Panc1 (cell line): ENCODE measurements around the gene SETD7.

Experiments
- POLR2AphosphoS5 ChIP-seq: IDR thresholded peaks from 2 replicates; pipeline ENCODE4 v1.6.1; 2012; ENCODE audit warnings: mild to moderate bottlenecking, low read depth, low read length, moderate library complexity
- REST ChIP-seq, 2 experiments: IDR thresholded peaks; 2 replicates each; pipeline ENCODE4 v1.6.1; 2011 to 2012; ENCODE audit warnings: low read depth in 2 of 2, control low read depth in 1 of 2, low read length in 1 of 2, mild to moderate bottlenecking in 1 of 2, moderate library complexity in 1 of 2; ENCODE audit not compliant: insufficient read depth in 1 of 2
- SIN3A ChIP-seq: IDR thresholded peaks from 2 replicates; pipeline ENCODE4 v1.6.1; 2012; ENCODE audit warnings: low read depth, mild to moderate bottlenecking, low read length, moderate library complexity, borderline replicate concordance; ENCODE audit not compliant: insufficient read depth
- TF ChIP-seq, protein P1 (sequence below): fragments of 450-650 bp; IDR thresholded peaks from 2 replicates; pipeline ENCODE4 v1.5.1; 2017; ENCODE audit warnings: mild to moderate bottlenecking

DNA sequence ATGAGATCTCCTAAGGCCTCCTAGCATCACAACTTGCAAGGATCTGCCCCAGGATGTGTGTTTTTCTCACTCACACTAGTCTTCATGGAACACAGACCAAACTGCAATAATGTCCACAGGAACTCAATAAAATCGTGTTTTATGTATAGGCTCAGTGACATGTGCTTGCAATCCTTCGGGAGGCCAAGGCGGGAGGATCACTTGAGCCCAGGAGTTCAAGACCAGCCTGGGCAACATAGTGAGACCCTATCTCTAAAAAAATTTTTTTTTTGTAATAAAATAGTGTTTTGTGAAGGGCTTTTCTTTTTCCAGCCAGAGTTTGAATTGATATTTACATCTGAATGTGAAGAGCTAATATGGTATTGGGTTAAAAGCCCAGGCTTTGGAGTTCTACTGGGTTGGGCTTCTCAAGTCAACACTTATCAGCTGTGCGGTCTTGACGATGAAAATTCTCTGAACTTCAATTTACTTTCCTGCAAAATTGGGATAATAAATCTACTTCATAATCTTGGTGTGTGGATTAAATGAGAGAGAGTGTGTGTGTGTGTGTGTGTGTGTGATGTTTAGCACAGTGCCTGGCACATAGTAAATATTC lies 38.7 kb upstream of the SETD7 start:
- TF ChIP-seq, protein P1, sequence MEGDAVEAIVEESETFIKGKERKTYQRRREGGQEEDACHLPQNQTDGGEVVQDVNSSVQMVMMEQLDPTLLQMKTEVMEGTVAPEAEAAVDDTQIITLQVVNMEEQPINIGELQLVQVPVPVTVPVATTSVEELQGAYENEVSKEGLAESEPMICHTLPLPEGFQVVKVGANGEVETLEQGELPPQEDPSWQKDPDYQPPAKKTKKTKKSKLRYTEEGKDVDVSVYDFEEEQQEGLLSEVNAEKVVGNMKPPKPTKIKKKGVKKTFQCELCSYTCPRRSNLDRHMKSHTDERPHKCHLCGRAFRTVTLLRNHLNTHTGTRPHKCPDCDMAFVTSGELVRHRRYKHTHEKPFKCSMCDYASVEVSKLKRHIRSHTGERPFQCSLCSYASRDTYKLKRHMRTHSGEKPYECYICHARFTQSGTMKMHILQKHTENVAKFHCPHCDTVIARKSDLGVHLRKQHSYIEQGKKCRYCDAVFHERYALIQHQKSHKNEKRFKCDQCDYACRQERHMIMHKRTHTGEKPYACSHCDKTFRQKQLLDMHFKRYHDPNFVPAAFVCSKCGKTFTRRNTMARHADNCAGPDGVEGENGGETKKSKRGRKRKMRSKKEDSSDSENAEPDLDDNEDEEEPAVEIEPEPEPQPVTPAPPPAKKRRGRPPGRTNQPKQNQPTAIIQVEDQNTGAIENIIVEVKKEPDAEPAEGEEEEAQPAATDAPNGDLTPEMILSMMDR, result no peak
- TF ChIP-seq POLR2AphosphoS5 (no peak), SIN3A (no peak), REST (IDR thresholded peaks at IDR 0.05; ENCODE audit: insufficient read depth in 1 of 2, low read depth in 2 of 2, low read length in 1 of 2) (no peak)
